Duodenal mucosa (tissue), 2 donors: ENCODE data around the gene RMDN3.
A peak's percentile ranks its signal among the peaks of the same experiment; 100 is the strongest.

Source experiments
- H3K27ac ChIP-seq: one replicate; pipeline ENCODE4 v1.7.0; 2013; ENCODE audit warnings: low read depth, low read length
- H3K27me3 ChIP-seq, 2 donors: one replicate each; pipeline ENCODE4 v1.7.0; 2013; ENCODE audit warnings: low read length in 2 of 2, control low read depth in 1 of 2; ENCODE audit not compliant: insufficient read depth in 2 of 2, control insufficient read depth in 1 of 2
- H3K36me3 ChIP-seq, 2 donors: one replicate each; pipeline ENCODE4 v1.7.0; 2013; ENCODE audit warnings: low read length in 2 of 2, control low read depth in 1 of 2; ENCODE audit not compliant: insufficient read depth in 2 of 2, control insufficient read depth in 1 of 2
- H3K4me1 ChIP-seq, 2 donors: one replicate each; pipeline ENCODE4 v1.7.0; 2013; ENCODE audit warnings: low read length in 2 of 2, control low read depth in 1 of 2; ENCODE audit not compliant: insufficient read depth in 2 of 2, control insufficient read depth in 1 of 2
- H3K4me3 ChIP-seq, 2 donors: one replicate each; pipeline ENCODE4 v1.7.0; 2013; ENCODE audit warnings: low read length in 2 of 2, low read depth in 1 of 2
- H3K9ac ChIP-seq, 2 donors: one replicate each; pipeline ENCODE4 v1.7.0; 2013; ENCODE audit warnings: low read length in 2 of 2, low read depth in 1 of 2
- H3K9me3 ChIP-seq, 2 donors: one replicate each; pipeline ENCODE4 v1.7.0; 2013; ENCODE audit warnings: low read length in 2 of 2, control low read depth in 1 of 2; ENCODE audit not compliant: control insufficient read depth in 1 of 2

RMDN3 gene

GRCh38 chr15:40789999-40790398 is 34.9 kb upstream of the RMDN3 start:
- H3K36me3 ChIP-seq, result peaks cover 0 to 6% of the 10 kb centered on the region in 2 donors
- H3K27ac ChIP-seq, result no peak overlapping the region
- H3K4me3 ChIP-seq, result no peak overlapping the region
- peaks cover 36 to 52% of the 10 kb centered on the region in 2 donors for H3K4me1 ChIP-seq
- H3K27me3 ChIP-seq, result no peaks in the 10 kb centered on the region
- H3K9me3 ChIP-seq, result no peaks in the 10 kb centered on the region
- H3K9ac ChIP-seq, result no peak overlapping the region

GRCh38 chr15:40789119-40789518 is 34.1 kb upstream of the RMDN3 start:
- Histone ChIP-seq H3K36me3 (peaks cover 0 to 6% of the 10 kb centered on the region in 2 donors), H3K27ac (no peak overlapping the region), H3K9me3 (no peaks in the 10 kb centered on the region), H3K4me3 (no peak overlapping the region), H3K4me1 (peaks cover 36 to 51% of the 10 kb centered on the region in 2 donors), H3K27me3 (no peaks in the 10 kb centered on the region), H3K9ac (no peak overlapping the region)

- H3K9ac ChIP-seq, result peak overlapping the region; percentile 62 to 66
- no peaks in the 10 kb centered on the region for H3K27me3 ChIP-seq
- H3K27ac ChIP-seq, result peak overlapping the region; percentile 65
- no peak overlapping the region for H3K4me3 ChIP-seq
- peaks cover 0 to 6% of the 10 kb centered on the region in 2 donors for H3K36me3 ChIP-seq
- H3K4me1 ChIP-seq, result peaks cover 30 to 46% of the 10 kb centered on the region in 2 donors
- H3K9me3 ChIP-seq, result no peaks in the 10 kb centered on the region
Measured at GRCh38 chr15:40787991-40788390, 32.9 kb upstream of the RMDN3 start.

GRCh38 chr15:40787344-40787841 is 32.3 kb upstream of the RMDN3 start:
- H3K27ac ChIP-seq, result peak overlapping the region; percentile 65
- H3K9me3 ChIP-seq, result no peaks in the 10 kb centered on the region
- H3K9ac ChIP-seq, result peak overlapping the region; percentile 62 to 66
- H3K4me1 ChIP-seq, result peaks cover 30 to 43% of the 10 kb centered on the region in 2 donors
- H3K4me3 ChIP-seq, result peak overlapping the region; percentile 5 to 12
- peaks cover 0 to 5% of the 10 kb centered on the region in 2 donors for H3K36me3 ChIP-seq
- H3K27me3 ChIP-seq, result no peaks in the 10 kb centered on the region

- H3K4me3 ChIP-seq, result no peak overlapping the region
- no peaks in the 10 kb centered on the region for H3K9me3 ChIP-seq
- H3K27ac ChIP-seq, result no peak overlapping the region
- H3K36me3 ChIP-seq, result peaks cover 0 to 3% of the 10 kb centered on the region in 2 donors
- no peaks in the 10 kb centered on the region for H3K27me3 ChIP-seq
- H3K4me1 ChIP-seq, result peaks cover 30 to 40% of the 10 kb centered on the region in 2 donors
- H3K9ac ChIP-seq, result no peak overlapping the region
Measured at GRCh38 chr15:40785814-40786213, 30.8 kb upstream of the RMDN3 start.

- H3K27ac ChIP-seq, result no peak overlapping the region
- H3K27me3 ChIP-seq, result no peaks in the 10 kb centered on the region
- H3K4me3 ChIP-seq, result no peak overlapping the region
- no peaks in the 10 kb centered on the region for H3K36me3 ChIP-seq
- no peaks in the 10 kb centered on the region for H3K9me3 ChIP-seq
- H3K4me1 ChIP-seq, result peaks cover 30 to 40% of the 10 kb centered on the region in 2 donors
- no peak overlapping the region for H3K9ac ChIP-seq
Measured at GRCh38 chr15:40785164-40785563, 30.1 kb upstream of the RMDN3 start.

- Histone ChIP-seq H3K4me3 (no peak overlapping the region), H3K27ac (no peak overlapping the region), H3K36me3 (peaks cover 14 to 16% of the 10 kb centered on the region in 2 donors), H3K9ac (no peak overlapping the region), H3K27me3 (no peaks in the 10 kb centered on the region), H3K9me3 (no peaks in the 10 kb centered on the region), H3K4me1 (peaks cover 24 to 26% of the 10 kb centered on the region in 2 donors)
Measured at GRCh38 chr15:40782609-40783227, 27.7 kb upstream of the RMDN3 start.

- Histone ChIP-seq H3K36me3 (peaks cover 49 to 59% of the 10 kb centered on the region in 2 donors), H3K9me3 (no peaks in the 10 kb centered on the region), H3K4me1 (no peaks in the 10 kb centered on the region), H3K9ac (no peak overlapping the region), H3K27ac (no peak overlapping the region), H3K27me3 (no peaks in the 10 kb centered on the region), H3K4me3 (no peak overlapping the region)
Measured at GRCh38 chr15:40776537-40777141, 21.6 kb upstream of the RMDN3 start.

- H3K9me3 ChIP-seq, result no peaks in the 10 kb centered on the region
- peaks cover 49 to 61% of the 10 kb centered on the region in 2 donors for H3K36me3 ChIP-seq
- H3K27ac ChIP-seq, result no peak overlapping the region
- H3K27me3 ChIP-seq, result no peaks in the 10 kb centered on the region
- H3K4me3 ChIP-seq, result no peak overlapping the region
- no peak overlapping the region for H3K9ac ChIP-seq
- peaks cover under 1 to 2% of the 10 kb centered on the region in 2 donors for H3K4me1 ChIP-seq
Measured at GRCh38 chr15:40775740-40776536, 20.9 kb upstream of the RMDN3 start.

GRCh38 chr15:40775007-40775406 is 20.0 kb upstream of the RMDN3 start:
- H3K36me3 ChIP-seq, result peaks cover 48 to 61% of the 10 kb centered on the region in 2 donors
- H3K4me1 ChIP-seq, result peaks cover 10 to 11% of the 10 kb centered on the region in 2 donors
- H3K9me3 ChIP-seq, result no peaks in the 10 kb centered on the region
- no peak overlapping the region for H3K27ac ChIP-seq
- H3K4me3 ChIP-seq, result no peak overlapping the region
- H3K27me3 ChIP-seq, result no peaks in the 10 kb centered on the region
- no peak overlapping the region for H3K9ac ChIP-seq
